ENCODE data around the gene RTEL1. TPM values are rescaled to one million over a fixed set of nuclear protein-coding genes. Genes with fewer than 3 reads are reported as not detected.

The RTEL1 gene
- total RNA-seq, 2 experiments from 2014 or later: 37.4 to 39.1 TPM

DNA sequence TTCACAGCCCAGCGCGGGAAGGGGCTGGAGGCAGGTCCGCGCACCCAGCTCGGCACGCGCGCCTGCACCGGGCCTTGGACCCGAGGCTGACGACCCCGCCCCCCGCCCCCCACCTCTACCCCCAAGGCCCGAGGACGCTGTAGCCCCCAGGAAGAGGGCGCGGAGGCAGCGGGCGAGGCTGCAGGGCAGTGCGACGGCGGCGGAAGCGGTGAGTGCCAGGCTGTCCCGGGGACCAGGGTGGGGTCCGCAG is 79.5 kb downstream of the RTEL1 start:
- POLR2A ChIA-PET: interaction anchor here (1.0 to 2.0 kb wide), 3 partner anchors 30 to 96 kb away, joined by 3 to 12 read pairs (median 3); partner anchors contain the start of genes ARFRP1 and ZGPAT
- H3K36me3 Mint-ChIP-seq (ENCODE audit: low read depth): peaks cover 11% of the 10 kb centered on the region
- peak; percentile 1 for ATAC-seq

DNA sequence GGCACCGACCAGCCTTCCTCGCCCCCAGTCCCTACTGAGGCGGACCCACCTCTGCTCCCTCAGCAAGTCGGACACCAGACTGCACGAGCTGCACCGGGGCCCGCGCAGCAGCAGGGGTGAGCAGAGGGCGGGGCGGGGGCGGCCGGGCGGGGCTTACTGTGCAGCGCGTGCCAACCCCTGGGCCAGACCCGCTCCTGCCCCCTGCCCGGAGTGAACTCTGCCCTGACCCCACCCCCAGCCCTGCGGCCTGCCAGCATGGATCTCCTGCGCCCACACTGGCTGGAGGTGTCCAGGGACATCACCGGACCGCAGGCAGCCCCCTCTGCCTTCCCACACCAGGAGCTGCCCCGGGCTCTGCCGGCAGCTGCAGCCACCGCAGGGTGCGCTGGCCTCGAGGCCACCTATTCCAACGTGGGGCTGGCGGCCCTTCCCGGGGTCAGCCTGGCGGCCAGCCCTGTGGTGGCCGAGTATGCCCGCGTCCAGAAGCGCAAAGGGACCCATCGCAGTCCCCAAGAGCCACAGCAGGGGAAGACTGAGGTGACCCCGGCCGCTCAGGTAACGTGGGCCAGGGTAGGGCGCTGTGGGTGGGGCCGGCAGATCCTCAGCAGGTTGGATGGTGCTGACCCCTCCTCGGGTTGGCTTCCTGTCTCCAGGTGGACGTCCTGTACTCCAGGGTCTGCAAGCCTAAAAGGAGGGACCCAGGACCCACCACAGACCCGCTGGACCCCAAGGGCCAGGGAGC is 80.0 kb downstream of the RTEL1 start:
- Mint-ChIP-seq H3K4me3 (peak overlapping the region; percentile 38), H3K9me3 (no peaks in the 10 kb centered on the region), H3K27me3 (no peaks in the 10 kb centered on the region), H3K27ac (no peak overlapping the region), H3K36me3 (ENCODE audit: low read depth) (peaks cover 11% of the 10 kb centered on the region), H3K4me1 (ENCODE audit: low read depth) (peaks cover 26% of the 10 kb centered on the region)
- DNase-seq: peak; percentile 45
- peak; percentile 5 for ATAC-seq
- CTCF ChIA-PET: interaction anchor here (1.2 to 2.4 kb wide), 3 partner anchors 30 to 199 kb away, joined by 3 to 7 read pairs (median 4); partner anchors contain the start of genes ARFRP1 and ZGPAT
- intact Hi-C loops (cut with micrococcal nuclease): no loop called here
- POLR2A ChIA-PET: interaction anchor here (0.7 to 1.3 kb wide), 5 partner anchors 10 to 30 kb away, joined by 3 to 4 read pairs (median 3); partner anchors contain the start of genes ARFRP1 and ZGPAT
- TF ChIP-seq, protein P1, sequence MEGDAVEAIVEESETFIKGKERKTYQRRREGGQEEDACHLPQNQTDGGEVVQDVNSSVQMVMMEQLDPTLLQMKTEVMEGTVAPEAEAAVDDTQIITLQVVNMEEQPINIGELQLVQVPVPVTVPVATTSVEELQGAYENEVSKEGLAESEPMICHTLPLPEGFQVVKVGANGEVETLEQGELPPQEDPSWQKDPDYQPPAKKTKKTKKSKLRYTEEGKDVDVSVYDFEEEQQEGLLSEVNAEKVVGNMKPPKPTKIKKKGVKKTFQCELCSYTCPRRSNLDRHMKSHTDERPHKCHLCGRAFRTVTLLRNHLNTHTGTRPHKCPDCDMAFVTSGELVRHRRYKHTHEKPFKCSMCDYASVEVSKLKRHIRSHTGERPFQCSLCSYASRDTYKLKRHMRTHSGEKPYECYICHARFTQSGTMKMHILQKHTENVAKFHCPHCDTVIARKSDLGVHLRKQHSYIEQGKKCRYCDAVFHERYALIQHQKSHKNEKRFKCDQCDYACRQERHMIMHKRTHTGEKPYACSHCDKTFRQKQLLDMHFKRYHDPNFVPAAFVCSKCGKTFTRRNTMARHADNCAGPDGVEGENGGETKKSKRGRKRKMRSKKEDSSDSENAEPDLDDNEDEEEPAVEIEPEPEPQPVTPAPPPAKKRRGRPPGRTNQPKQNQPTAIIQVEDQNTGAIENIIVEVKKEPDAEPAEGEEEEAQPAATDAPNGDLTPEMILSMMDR (IDR thresholded peaks at IDR 0.05): no peak

More for the DNA sequence above, 79.5 kb downstream of the RTEL1 start:
- Mint-ChIP-seq H3K4me3 (peak overlapping the region; percentile 72), H3K27ac (no peak overlapping the region), H3K9me3 (no peaks in the 10 kb centered on the region), H3K4me1 (ENCODE audit: low read depth) (peaks cover 26% of the 10 kb centered on the region), H3K27me3 (no peaks in the 10 kb centered on the region)
- DNase-seq: no peak
- TF ChIP-seq, protein P1 (IDR thresholded peaks at IDR 0.05): no peak
- intact Hi-C loops (cut with micrococcal nuclease): no loop called here
- CTCF ChIA-PET: interaction anchor here (1.2 to 2.4 kb wide), 2 partner anchors 30 to 48 kb away, joined by 4 to 7 read pairs; partner anchors contain the start of genes ARFRP1 and ZGPAT

DNA sequence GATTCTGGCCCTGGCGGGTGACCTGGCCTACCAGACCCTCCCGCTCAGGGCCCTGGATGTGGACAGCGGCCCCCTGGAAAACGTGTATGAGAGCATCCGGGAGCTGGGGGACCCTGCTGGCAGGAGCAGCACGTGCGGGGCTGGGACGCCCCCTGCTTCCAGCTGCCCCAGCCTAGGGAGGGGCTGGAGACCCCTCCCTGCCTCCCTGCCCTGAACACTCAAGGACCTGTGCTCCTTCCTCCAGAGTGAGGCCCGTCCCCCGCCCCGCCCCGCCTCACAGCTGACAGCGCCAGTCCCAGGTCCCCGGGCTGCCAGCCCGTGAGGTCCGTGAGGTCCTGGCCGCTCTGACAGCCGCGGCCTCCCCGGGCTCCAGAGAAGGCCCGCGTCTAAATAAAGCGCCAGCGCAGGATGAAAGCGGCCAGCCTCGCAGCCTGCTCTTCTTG is 80.6 kb downstream of the RTEL1 start:
- DNase-seq (peak; percentile 55), ATAC-seq (no peak)
- TF ChIP-seq, protein P1 (IDR thresholded peaks at IDR 0.05): no peak
- Mint-ChIP-seq H3K4me3 (peak overlapping the region; percentile 38), H3K36me3 (ENCODE audit: low read depth) (peaks cover 9% of the 10 kb centered on the region), H3K4me1 (ENCODE audit: low read depth) (peaks cover 26% of the 10 kb centered on the region), H3K27ac (no peak overlapping the region), H3K27me3 (no peaks in the 10 kb centered on the region), H3K9me3 (no peaks in the 10 kb centered on the region)
- CTCF ChIA-PET: interaction anchor here (0.7 to 1.3 kb wide), 3 partner anchors 31 to 199 kb away, joined by 3 to 4 read pairs (median 3); partner anchors contain the start of genes ARFRP1 and ZGPAT
- intact Hi-C loops (cut with micrococcal nuclease): no loop called here
- POLR2A ChIA-PET: interaction anchor here (0.7 to 2.2 kb wide), 6 partner anchors 8 to 81 kb away, joined by 3 to 6 read pairs (median 4); partner anchors contain the start of gene RTEL1

DNA sequence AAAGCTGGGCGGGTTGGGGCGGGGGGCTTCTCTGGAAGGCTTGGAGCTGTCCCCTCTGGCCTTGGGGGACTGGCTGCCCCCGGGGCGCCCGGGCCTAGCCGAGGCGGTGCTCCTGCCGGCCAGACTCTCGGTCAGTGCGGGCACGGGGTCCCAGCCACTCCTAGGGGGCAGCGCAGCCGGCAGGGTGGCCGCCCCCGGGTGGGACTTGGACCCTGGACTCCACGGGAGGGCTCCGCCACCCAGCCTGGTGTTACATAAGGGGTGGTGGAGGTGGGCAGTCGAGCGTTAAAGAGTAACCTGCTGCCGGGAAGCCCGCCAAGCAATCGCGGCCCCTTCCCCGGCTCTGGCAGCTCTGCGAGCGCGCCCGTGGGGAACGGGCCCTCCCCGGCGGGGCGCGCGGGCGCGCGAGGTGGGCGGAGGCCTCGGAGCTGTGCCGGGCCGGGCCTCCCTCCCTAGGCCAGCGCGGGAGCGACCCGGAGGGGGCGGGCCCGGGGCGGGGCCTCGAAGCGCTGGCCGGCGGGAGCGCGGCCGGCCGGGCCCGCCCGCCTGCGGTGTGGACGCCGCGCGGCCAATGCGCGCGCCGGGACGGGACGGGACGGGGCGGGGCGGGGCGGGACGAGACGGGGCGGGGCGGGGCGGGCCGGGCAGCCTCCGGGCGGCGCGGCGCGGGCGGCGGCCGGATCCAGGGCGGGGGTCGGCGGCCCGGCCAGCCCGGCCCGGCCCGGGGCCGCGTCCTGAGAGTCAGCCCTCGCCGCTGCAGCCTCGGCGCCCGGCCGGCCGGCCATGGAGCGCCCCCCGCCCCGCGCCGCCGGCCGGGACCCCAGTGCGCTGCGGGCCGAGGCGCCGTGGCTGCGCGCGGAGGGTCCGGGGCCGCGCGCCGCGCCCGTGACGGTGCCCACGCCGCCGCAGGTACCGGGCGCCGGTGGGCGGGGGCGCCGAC is 81.3 kb downstream of the RTEL1 start, which contains the start of gene SLC2A4RG:
TSS of gene SLC2A4RG (plus strand) at position 647 of the 940 bp plus-strand sequence. CDS start at position 784, 137 bp downstream.
- no peaks in the 10 kb centered on the region for H3K27me3 Mint-ChIP-seq
- intact Hi-C loops (cut with micrococcal nuclease): no loop called here
- H3K27ac Mint-ChIP-seq: no peak within 1 kb of the TSS
- ATAC-seq (peak; percentile 55), DNase-seq (peak; percentile 60)
- H3K4me1 Mint-ChIP-seq (ENCODE audit: low read depth): peaks cover 22% of the 10 kb centered on the region
- CTCF ChIA-PET: interaction anchor here (0.7 to 1.3 kb wide), 2 partner anchors 32 to 200 kb away, joined by 3 read pairs; partner anchors contain the start of genes ARFRP1 and ZGPAT
- TF ChIP-seq, protein P1 (IDR thresholded peaks at IDR 0.05): no peak
- H3K36me3 Mint-ChIP-seq (ENCODE audit: low read depth): peaks cover 5% of the 10 kb centered on the region
- H3K9me3 Mint-ChIP-seq: no peaks in the 10 kb centered on the region
- H3K4me3 Mint-ChIP-seq: peak within 1 kb of the TSS; percentile 52
- POLR2A ChIA-PET: interaction anchor here (0.6 to 2.2 kb wide), 6 partner anchors 9 to 81 kb away, joined by 3 to 6 read pairs (median 3); partner anchors contain the start of genes ARFRP1, RTEL1 and ZGPAT
